Fibroblast of mammary gland (primary cell): ENCODE results near the gene ATP10B.

Experiments used
- DNase-seq: peaks from one replicate; pipeline ENCODE4 v3.0.0-alpha.2; 2010; ENCODE audit warnings: low read depth
- H3K4me3 ChIP-seq: 2 replicates; pipeline ENCODE4 v1.5.1; 2011; ENCODE audit warnings: low read depth, mild to moderate bottlenecking, low read length, moderate library complexity; ENCODE audit not compliant: control insufficient read depth
- TF ChIP-seq, protein P1 (sequence below): conservative IDR thresholded peaks from 2 replicates; pipeline ENCODE4 v1.5.1; 2011; ENCODE audit warnings: low read depth, low read length, inconsistent platforms; ENCODE audit not compliant: control insufficient read depth, insufficient read depth

The ATP10B gene

DNA sequence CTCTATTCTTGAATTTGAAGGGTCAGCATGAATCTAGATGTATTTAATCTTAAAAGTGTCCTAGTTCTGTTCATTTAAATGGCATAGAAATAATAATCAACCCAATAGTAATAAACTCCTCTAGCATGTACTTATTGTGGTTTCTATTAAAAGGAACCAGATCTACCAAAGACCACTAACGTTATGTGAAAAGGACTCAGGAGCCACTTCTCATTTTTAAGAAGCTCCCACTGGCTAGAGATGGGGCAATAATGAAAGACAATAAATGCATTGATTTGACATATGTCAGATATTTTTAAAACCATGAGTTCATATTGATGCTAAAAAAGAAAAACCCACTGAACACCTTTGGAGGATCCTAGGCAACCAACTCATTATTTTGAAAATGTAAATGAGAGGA lies 191.9 kb downstream of the ATP10B start:
- H3K4me3 ChIP-seq, result no peak overlapping the region
- DNase-seq, result no peak
- TF ChIP-seq, protein P1, sequence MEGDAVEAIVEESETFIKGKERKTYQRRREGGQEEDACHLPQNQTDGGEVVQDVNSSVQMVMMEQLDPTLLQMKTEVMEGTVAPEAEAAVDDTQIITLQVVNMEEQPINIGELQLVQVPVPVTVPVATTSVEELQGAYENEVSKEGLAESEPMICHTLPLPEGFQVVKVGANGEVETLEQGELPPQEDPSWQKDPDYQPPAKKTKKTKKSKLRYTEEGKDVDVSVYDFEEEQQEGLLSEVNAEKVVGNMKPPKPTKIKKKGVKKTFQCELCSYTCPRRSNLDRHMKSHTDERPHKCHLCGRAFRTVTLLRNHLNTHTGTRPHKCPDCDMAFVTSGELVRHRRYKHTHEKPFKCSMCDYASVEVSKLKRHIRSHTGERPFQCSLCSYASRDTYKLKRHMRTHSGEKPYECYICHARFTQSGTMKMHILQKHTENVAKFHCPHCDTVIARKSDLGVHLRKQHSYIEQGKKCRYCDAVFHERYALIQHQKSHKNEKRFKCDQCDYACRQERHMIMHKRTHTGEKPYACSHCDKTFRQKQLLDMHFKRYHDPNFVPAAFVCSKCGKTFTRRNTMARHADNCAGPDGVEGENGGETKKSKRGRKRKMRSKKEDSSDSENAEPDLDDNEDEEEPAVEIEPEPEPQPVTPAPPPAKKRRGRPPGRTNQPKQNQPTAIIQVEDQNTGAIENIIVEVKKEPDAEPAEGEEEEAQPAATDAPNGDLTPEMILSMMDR, result no peak

DNA sequence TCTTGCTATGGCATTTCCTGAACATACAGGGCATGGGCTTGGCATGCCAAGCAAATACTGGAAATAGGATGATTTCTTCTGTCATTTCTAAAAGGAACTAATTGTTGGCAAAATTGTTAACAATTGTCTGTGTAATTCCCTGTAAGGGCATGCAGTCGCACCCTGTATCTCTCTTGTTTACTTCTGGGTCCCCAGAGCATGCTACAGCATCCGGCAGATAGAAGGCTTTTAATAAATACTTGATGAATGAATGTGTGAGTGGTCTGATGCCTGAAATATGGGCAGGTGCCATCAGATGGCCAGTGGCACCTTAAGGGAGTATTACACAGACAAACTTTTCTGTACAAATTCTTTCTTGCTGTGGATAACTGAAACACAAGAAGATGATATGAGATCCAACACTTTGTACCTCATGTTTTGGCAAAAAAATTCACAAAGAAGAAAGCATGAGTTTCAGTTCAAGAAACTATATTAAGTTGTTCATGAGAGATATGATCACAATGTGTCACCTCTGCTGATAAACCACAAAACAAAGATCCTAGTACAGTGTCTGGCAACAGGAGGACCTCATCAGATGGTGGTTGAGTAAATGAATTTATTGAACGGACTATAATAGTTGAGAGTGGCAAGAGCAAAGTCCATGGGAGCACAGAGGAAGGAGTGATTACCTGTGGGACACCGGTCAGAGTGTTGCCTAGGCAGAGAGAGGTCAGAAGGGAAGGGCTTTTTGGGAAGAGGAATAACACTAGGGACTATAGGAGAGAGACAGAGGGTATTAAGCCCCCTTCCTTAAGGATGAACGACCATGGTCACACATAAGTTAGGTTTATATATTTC lies 194.2 kb downstream of the ATP10B start:
- H3K4me3 ChIP-seq, result no peak overlapping the region
- TF ChIP-seq, protein P1, result no peak
- no peak for DNase-seq

DNA sequence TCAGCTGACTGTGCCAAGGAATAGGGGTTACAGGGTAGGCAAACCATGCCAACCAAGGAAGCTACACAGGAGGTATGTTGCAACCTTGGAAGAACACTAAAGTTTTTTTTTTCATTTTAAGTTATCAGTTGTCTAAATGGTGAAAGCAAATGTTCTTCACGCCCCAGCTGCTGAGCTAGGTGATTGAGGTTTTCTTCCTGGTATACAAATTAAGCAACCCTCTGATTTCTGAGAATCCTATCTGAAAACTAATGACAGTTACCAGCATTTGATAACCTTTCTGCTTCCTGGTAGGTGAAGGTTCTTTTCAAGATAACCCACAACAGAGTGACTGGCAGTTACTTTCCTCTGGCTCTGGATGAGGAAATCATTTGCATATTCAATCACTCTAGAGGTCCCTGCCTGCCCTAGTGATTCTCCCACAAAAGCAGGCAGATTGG lies 194.9 kb downstream of the ATP10B start:
- H3K4me3 ChIP-seq, result no peak overlapping the region
- TF ChIP-seq, protein P1, result no peak
- no peak for DNase-seq

DNA sequence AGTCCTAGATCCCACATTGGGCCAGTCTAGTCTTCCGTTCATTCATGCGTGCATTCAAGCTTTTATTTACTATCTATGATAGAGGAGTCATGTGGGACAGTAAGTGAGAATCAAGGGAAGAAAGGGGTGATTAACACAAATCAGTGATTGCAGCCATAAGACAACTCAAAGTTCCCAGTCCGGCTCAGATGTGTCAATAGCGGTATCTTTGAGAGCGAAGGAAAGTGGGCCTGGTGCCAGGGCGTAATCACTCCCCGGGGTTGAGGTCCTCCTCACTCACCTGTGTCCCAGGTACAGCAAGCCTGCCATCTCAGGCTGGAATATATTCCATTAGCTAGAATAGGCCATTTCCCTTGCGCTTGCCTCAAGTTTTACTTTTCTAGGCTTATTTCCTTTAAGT lies 196.3 kb downstream of the ATP10B start:
- H3K4me3 ChIP-seq, result no peak overlapping the region
- TF ChIP-seq, protein P1, result no peak
- DNase-seq, result no peak

DNA sequence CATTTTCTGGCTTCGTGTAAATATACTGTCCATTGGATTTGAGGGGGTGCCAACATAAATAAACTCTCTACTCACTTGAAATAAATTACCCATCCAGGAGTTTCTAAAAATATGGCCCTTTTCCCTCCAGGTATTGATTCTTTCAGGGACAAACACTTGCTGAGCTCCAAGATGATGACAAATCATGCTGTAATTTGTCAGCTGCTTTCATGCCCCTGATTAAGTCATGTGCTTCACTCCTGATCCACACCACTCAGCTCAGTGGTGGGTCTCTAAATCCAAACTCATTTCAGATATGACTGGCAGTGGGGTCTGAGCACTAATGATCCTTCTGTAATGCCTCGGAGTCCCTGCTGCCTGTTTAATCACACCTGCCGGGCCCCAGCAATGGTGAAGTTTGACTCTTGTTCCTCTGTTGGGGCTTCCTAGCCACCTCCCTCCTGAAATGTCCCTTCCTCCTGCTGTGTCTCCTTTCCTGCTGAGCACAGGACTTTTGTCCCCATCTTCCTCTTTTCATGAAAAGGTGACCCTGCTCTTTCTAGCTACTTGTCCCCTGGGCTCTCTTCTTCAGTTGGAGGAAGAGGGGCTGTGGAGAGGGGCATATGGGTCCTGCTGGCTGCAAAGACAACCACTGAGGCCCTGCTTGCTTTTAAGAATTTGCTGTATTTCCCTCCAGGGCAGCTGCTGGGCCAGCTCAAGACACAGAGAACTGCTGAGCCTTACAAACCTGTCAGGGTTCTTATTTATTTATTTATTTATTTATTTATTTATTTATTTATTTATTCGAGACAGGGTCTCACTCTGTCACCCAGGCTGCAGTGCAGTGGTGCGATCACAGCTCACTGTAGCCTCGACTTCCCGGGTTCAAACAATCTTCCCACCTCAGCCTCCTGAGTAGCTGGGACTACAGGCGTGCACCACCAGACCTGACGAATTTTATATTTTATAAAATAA lies 200.0 kb downstream of the ATP10B start:
- no peak for DNase-seq
- H3K4me3 ChIP-seq, result no peak overlapping the region
- TF ChIP-seq, protein P1, result no peak

DNA sequence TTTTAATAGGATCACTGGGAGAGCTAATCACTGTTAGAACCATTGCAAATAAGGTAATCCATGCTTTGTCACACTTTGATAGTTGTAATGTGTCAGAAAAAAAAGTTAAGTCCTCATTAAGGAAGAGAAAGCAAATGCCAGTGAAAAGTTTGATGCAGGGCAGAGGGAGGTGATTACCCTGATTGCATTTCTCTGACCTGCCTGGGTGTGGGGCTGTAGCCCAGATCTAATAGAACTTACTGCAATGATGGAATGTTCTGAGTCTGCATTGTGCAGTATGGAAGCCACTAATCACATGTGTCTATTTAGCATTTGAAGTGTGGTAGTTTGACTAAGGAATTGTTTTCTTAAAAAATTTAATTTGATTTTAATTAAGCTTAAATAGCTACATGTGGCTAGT lies 202.7 kb downstream of the ATP10B start:
- no peak for DNase-seq
- H3K4me3 ChIP-seq, result no peak overlapping the region
- TF ChIP-seq, protein P1, result peak; percentile 2
